Activated CD8-positive, alpha-beta memory T cell treated with anti-CD3 and anti-CD28 coated beads, Interleukin-2, amount 10 ng/mL, durations not matched to agents 7 days and 5 days (primary cell): Measurements from ENCODE around the gene TMEM9. TPM values are rescaled to one million over a fixed set of nuclear protein-coding genes. Genes with fewer than 3 reads are reported as not detected.

Experiments used
- ATAC-seq: fragments of 150-1000 bp; cut with Tn5 transposase; one replicate; pipeline ENCODE4 v1.10.0; 2021; ENCODE audit warnings: moderate library complexity
- CTCF ChIA-PET: fragments of 350-600 bp; sonication (Branson Sonifier 250); formaldehyde crosslinking; loops from one replicate; lab custom pipeline; 2021; ENCODE audit warnings: antibody characterized with exemption; lab: Charles Lee
- DNase-seq: peaks from one replicate; pipeline ENCODE4 v3.0.0-alpha.2; 2020
- H3K27ac Mint-ChIP-seq: one replicate; pipeline ENCODE4 v1.8.0; 2021; ENCODE audit warnings: mild to moderate bottlenecking, mixed read lengths
- H3K27me3 Mint-ChIP-seq: one replicate; pipeline ENCODE4 v1.8.0; 2021; ENCODE audit warnings: mixed read lengths
- H3K36me3 Mint-ChIP-seq: one replicate; pipeline ENCODE4 v1.8.0; 2021; ENCODE audit warnings: mild to moderate bottlenecking, mixed read lengths
- H3K4me1 Mint-ChIP-seq: one replicate; pipeline ENCODE4 v1.8.0; 2021; ENCODE audit warnings: mixed read lengths
- H3K4me3 Mint-ChIP-seq: one replicate; pipeline ENCODE4 v1.8.0; 2021; ENCODE audit warnings: mild to moderate bottlenecking, moderate library complexity, mixed read lengths
- H3K9me3 Mint-ChIP-seq: one replicate; pipeline ENCODE4 v1.8.0; 2022; ENCODE audit warnings: low read depth, mixed read lengths
- total RNA-seq, 2 experiments: library from RNA; stranded (reverse); gene quantifications; one replicate each; pipeline ENCODE4 v1.2.3, GENCODE V29; 2021

The TMEM9 gene
- total RNA-seq, 2 experiments from 2014 or later, result 10.7 to 14.6 TPM

DNA sequence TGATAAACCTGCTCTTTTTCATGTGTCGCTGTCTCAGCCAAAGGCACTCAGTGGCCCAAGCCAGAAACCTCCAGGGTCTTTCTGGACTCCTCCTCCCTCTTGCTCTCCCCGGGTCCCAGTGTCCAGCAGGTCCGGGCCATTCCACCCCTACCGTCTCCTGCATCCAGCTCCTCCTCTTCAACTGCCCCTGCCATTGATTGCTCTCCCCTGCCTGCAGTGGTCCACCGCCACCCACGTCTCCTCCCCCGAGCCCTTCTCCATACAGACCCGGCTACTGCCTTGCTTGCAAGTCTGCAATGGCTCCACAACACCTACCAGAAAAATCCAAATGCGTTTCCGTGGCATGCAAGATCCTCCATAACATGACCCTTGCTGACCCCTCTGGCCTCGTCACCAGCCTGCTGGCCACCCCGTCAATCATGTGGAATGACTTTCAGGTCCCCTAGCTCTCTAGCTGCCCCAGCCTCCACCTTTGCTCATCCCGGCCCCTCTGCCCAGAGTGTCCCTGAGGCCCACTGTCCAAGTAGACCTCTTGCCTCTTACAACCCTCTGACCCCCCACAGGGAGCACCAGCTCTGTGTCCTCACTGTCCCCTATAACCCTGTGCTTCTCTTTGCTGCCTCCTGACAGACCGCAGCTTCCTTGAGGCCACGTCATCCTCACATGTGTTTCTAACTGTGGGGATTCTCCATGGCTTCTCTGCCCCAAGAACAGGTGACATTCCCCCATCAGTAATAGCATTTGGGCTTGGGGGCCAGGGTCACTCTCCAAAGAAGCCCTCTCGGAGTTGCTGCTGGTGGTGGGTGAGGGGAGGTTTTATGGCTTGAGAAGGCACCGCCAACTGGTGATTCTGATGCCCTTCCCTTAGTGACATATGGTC is 57.1 kb downstream of the TMEM9 start:
- Mint-ChIP-seq H3K9me3 (no peaks in the 10 kb centered on the region), H3K4me1 (no peaks in the 10 kb centered on the region), H3K36me3 (no peaks in the 10 kb centered on the region), H3K27ac (no peak overlapping the region), H3K27me3 (peaks cover 20% of the 10 kb centered on the region), H3K4me3 (no peak overlapping the region)
- ATAC-seq (no peak), DNase-seq (no peak)
- CTCF ChIA-PET, result interaction anchor here (1.0 to 1.4 kb wide), 4 partner anchors 11 to 90 kb away, joined by 3 to 4 read pairs (median 4); no protein-coding TSS in a partner anchor

DNA sequence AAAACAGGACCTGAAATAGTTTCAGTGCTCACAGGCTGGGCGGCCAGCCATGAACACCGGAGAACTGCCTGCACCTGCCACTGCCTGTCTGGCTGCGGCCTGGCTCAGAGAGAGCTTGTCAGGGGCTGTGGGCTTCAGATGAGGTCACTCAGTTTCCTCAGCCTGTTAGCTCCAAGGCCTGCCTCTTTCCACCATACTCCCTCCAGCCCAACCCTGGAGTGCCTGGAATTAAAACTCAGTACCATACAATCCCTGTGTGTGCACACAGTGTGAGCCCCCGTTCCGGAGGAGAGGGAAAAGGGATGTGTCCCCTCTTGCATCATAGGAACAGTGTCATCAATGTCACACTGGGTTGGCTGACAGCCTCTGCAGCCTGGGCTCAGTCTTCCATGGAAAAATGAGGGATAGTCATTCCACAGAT is 58.2 kb downstream of the TMEM9 start:
- H3K36me3 Mint-ChIP-seq, result no peaks in the 10 kb centered on the region
- no peak overlapping the region for H3K27ac Mint-ChIP-seq
- no peaks in the 10 kb centered on the region for H3K9me3 Mint-ChIP-seq
- H3K4me3 Mint-ChIP-seq, result no peak overlapping the region
- DNase-seq (no peak), ATAC-seq (no peak)
- peaks cover 24% of the 10 kb centered on the region for H3K27me3 Mint-ChIP-seq
- CTCF ChIA-PET, result interaction anchor here (0.7 to 1.4 kb wide), 3 partner anchors 10 to 53 kb away, joined by 3 to 4 read pairs (median 4); no protein-coding TSS in a partner anchor
- no peaks in the 10 kb centered on the region for H3K4me1 Mint-ChIP-seq

DNA sequence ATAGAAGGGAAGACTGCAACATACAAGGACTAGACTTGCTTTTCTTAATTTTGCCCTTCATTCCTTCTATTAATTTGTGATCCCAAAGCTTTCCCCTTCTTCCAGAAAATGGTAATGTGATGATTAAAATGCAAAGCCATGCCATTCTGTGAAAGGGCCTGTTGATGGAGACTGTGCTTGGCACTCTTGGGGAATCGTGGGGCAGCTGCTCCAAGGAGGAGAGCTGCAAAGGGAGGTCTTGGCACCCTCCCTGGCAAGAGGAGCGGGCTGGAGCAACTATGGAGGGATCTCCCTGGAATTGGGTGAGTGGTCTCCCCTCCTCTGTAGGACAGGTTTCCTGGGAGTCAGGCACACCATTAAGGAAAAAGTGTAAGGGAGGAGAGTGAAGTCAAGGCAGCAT is 58.7 kb downstream of the TMEM9 start:
- H3K9me3 Mint-ChIP-seq, result no peaks in the 10 kb centered on the region
- H3K27ac Mint-ChIP-seq, result no peak overlapping the region
- H3K36me3 Mint-ChIP-seq, result no peaks in the 10 kb centered on the region
- no peaks in the 10 kb centered on the region for H3K4me1 Mint-ChIP-seq
- CTCF ChIA-PET, result interaction anchor here (1.4 kb wide), 1 partner anchor 10 kb away, joined by 4 read pairs; no protein-coding TSS in a partner anchor
- ATAC-seq (no peak), DNase-seq (no peak)
- H3K27me3 Mint-ChIP-seq, result peaks cover 24% of the 10 kb centered on the region
- no peak overlapping the region for H3K4me3 Mint-ChIP-seq

DNA sequence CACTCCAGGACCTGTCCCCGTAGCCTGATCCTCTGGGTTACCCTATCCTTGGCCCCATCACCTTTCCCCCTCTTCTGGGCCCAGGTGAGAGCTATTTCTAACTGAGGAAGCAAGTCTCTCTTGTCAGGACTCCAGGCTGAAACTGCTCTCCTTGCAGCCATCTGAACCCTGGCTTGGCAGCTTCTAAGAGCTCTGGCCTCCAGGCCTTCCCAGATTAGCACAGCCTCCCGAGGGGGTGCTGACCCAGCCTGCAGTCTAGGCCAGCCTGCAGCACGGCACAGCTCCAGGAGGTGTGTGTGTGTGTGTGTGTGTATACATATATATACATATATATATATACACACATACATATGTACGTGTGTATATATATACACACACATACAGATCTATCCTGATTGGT is 59.4 kb downstream of the TMEM9 start:
- ATAC-seq (no peak), DNase-seq (no peak)
- H3K4me1 Mint-ChIP-seq, result no peaks in the 10 kb centered on the region
- H3K9me3 Mint-ChIP-seq, result no peaks in the 10 kb centered on the region
- no peaks in the 10 kb centered on the region for H3K36me3 Mint-ChIP-seq
- no peak overlapping the region for H3K4me3 Mint-ChIP-seq
- no peak overlapping the region for H3K27ac Mint-ChIP-seq
- CTCF ChIA-PET, result interaction anchor here (1.1 kb wide), 1 partner anchor 10 kb away, joined by 3 read pairs; no protein-coding TSS in a partner anchor
- peaks cover 28% of the 10 kb centered on the region for H3K27me3 Mint-ChIP-seq

DNA sequence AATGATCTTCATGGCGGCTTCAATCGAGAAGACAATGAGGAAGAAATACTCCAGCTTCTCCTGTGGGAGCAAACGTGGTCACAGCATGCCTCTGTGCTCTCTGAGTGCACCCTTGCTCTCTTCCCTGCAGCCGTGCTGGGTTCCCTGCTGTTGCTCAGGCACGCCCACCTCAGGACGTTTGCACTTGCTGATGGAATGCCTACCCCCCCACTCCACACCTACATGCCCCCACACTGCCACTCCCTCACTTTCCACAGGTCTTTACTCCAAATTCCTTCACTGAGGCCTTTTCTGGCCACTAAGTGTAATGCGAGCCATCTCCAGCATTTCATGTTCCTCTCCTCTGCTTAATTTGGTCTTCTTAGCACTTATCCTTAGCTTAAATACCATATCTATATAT is 60.3 kb downstream of the TMEM9 start:
- Mint-ChIP-seq H3K4me1 (no peaks in the 10 kb centered on the region), H3K27me3 (peaks cover 34% of the 10 kb centered on the region), H3K27ac (no peak overlapping the region), H3K4me3 (no peak overlapping the region), H3K9me3 (no peaks in the 10 kb centered on the region), H3K36me3 (no peaks in the 10 kb centered on the region)
- no peak for ATAC-seq
- DNase-seq, result no peak
- CTCF ChIA-PET, result interaction anchor here (1.1 kb wide), 1 partner anchor 9 kb away, joined by 3 read pairs; no protein-coding TSS in a partner anchor

DNA sequence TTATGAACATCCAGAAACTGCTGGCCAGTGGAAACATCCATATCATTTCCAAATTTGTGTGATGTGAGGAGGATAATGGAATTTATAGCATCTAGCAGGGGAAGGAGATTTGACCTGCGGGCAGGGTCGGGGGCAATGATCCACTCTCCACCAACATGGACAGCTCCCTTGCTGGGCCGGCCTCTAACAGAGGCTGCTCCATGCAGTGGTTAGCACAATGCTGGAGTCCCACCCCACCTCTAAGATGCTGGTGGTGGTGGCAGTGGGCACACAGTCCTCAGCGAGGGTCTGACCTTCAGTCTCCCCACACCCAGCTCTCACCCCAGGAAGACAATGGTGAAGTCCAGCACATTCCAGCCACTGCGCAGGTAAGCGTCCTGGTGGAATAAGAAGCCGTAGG is 60.7 kb downstream of the TMEM9 start:
- DNase-seq, result no peak
- Mint-ChIP-seq H3K4me3 (no peak overlapping the region), H3K27me3 (peaks cover 34% of the 10 kb centered on the region), H3K9me3 (no peaks in the 10 kb centered on the region), H3K27ac (no peak overlapping the region), H3K36me3 (no peaks in the 10 kb centered on the region), H3K4me1 (no peaks in the 10 kb centered on the region)
- CTCF ChIA-PET, result no interaction called here
- no peak for ATAC-seq

DNA sequence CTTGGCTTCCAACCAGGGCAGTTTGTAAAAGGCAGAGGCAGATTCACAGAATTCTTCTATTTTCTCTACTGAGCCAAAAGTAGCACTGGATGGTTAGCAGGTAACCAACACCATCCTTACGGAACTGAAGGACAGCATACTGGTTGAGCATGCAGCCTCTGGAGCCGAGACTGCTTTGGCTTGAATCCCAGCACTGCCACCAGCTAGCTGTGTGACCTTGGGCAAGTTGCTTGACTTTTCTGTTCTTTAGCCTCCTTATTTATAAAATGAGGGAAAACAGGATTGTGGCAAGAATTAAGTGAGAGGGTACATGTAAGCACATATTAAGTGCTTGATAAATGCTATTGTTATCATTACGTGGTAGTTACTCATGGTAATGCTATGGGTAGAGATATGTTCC is 61.5 kb downstream of the TMEM9 start:
- Mint-ChIP-seq H3K4me3 (no peak overlapping the region), H3K4me1 (no peaks in the 10 kb centered on the region), H3K36me3 (no peaks in the 10 kb centered on the region), H3K9me3 (no peaks in the 10 kb centered on the region), H3K27ac (no peak overlapping the region), H3K27me3 (peaks cover 38% of the 10 kb centered on the region)
- ATAC-seq (no peak), DNase-seq (no peak)
- CTCF ChIA-PET, result no interaction called here

DNA sequence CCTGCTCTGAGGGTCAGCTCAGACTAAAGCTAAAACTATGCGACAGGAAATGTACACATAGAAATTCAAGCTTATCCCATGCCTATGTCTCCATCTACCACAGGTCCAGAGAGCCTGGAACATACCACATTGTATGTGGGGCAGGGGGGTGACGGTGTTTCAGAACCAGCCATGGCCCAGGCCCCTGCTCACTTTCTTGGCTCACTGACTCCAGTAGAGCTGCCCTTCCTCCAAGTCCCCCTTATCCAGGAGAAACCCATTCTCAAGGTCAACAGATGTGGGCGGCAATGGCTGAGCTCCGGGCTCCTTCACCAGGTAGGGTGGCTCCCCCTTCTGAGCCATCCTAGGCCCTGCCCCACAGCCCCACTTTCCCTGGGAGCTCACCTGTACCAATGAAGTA is 63.0 kb downstream of the TMEM9 start:
- DNase-seq (no peak), ATAC-seq (no peak)
- Mint-ChIP-seq H3K4me3 (no peak overlapping the region), H3K4me1 (no peaks in the 10 kb centered on the region), H3K9me3 (no peaks in the 10 kb centered on the region), H3K27me3 (peaks cover 40% of the 10 kb centered on the region), H3K27ac (no peak overlapping the region), H3K36me3 (no peaks in the 10 kb centered on the region)
- CTCF ChIA-PET, result no interaction called here

DNA sequence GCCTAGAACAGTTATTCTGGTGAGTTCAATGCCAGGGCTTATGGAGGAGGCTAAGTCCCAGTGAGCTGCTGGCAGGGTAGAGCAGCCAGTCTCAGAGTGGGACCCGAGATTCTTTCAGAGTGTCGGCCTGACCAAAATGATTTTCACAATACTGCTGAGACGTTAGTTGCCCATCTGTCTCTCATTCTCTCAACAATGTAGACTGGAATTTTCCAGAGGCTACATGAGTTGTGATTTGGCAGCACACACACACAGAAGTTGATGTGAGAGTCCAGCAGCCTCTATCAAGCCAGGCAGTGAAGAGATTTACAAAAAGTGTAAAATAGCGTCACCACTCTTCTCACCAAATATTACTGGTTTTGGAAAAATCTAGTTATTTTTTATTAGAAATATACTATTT is 63.7 kb downstream of the TMEM9 start:
- CTCF ChIA-PET, result no interaction called here

DNA sequence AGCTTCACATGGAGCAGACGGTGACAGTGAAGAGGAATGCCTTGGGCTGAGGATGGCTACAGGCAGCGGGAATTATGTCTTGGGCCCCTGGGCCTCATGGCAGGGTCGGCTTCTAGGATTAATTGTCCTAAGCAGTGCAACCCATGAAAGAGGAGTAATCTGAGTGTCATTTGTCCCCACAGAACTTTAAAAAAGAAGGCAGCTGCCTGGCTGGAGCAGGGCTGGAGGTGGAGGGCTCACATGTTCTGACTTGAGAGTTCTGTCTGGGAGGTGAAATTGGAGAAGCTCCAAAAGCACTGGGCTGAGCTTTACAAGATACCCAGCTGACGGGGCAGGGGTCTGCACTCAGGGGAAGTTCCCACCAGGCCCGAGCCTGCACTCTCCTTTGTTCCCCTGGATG is 64.7 kb downstream of the TMEM9 start:
- Mint-ChIP-seq H3K36me3 (no peaks in the 10 kb centered on the region), H3K27ac (no peak overlapping the region), H3K4me1 (no peaks in the 10 kb centered on the region), H3K9me3 (no peaks in the 10 kb centered on the region), H3K27me3 (peaks cover 41% of the 10 kb centered on the region), H3K4me3 (no peak overlapping the region)
- ATAC-seq (no peak), DNase-seq (no peak)
- CTCF ChIA-PET, result no interaction called here

More for the DNA sequence above, 63.7 kb downstream of the TMEM9 start:
- no peak overlapping the region for H3K4me3 Mint-ChIP-seq
- H3K27ac Mint-ChIP-seq, result no peak overlapping the region
- no peaks in the 10 kb centered on the region for H3K4me1 Mint-ChIP-seq
- DNase-seq, result no peak
- H3K36me3 Mint-ChIP-seq, result no peaks in the 10 kb centered on the region
- ATAC-seq, result no peak
- no peaks in the 10 kb centered on the region for H3K9me3 Mint-ChIP-seq
- H3K27me3 Mint-ChIP-seq, result peaks cover 40% of the 10 kb centered on the region

DNA sequence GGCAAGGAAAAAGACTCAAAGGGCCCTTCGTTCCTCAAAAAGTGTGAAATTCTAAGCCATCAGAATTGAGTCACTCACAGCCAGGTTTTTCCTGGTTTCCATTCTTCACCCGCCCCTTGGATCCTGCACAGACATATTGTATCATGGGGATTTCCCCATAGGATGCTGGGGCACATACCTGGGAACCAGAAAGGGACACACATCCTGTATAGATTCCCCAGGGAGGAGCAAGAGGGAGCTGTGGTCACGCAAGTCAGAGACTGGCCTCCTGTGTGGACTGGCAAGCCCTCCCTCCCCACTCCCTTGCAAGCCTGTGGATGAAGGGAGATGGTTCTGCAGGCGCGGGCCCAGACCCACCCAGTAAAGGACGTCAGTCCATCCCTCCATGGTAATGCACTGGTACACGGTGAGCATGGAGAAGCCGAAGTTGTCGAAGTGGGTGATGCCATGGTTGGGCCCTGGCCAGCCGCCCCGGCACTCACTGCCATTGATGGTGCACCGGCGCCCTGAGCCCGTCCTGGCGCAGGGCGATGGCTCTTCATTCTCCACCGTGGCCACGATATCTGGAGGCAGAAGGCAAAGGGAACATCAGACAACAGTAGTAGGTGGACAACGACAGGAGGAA is 65.3 kb downstream of the TMEM9 start:
- DNase-seq (no peak), ATAC-seq (no peak)
- no peak overlapping the region for H3K4me3 Mint-ChIP-seq
- no peaks in the 10 kb centered on the region for H3K4me1 Mint-ChIP-seq
- H3K27ac Mint-ChIP-seq, result no peak overlapping the region
- CTCF ChIA-PET, result no interaction called here
- H3K9me3 Mint-ChIP-seq, result no peaks in the 10 kb centered on the region
- H3K27me3 Mint-ChIP-seq, result peaks cover 47% of the 10 kb centered on the region
- H3K36me3 Mint-ChIP-seq, result no peaks in the 10 kb centered on the region

DNA sequence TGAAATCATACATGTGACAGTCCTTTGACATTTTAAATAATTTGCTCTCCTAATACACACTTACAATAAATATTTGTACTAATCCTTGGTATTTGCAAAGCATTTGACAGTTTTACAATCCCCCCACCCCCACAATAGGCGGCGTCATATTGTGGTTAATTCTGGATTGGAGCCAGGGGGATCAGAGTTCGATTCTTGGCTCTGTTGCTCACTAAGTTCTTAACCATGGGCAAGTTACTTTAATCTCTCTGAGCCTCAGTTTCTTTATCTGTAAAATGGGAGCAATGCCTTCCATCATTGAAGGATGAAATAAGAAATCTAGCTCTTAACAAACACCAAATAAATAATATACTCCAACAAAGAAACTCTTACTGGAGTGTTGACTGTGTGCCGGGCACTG is 65.9 kb downstream of the TMEM9 start:
- H3K36me3 Mint-ChIP-seq, result no peaks in the 10 kb centered on the region
- DNase-seq (no peak), ATAC-seq (no peak)
- CTCF ChIA-PET, result no interaction called here
- no peak overlapping the region for H3K27ac Mint-ChIP-seq
- no peaks in the 10 kb centered on the region for H3K4me1 Mint-ChIP-seq
- H3K4me3 Mint-ChIP-seq, result no peak overlapping the region
- H3K27me3 Mint-ChIP-seq, result peaks cover 47% of the 10 kb centered on the region
- no peaks in the 10 kb centered on the region for H3K9me3 Mint-ChIP-seq

DNA sequence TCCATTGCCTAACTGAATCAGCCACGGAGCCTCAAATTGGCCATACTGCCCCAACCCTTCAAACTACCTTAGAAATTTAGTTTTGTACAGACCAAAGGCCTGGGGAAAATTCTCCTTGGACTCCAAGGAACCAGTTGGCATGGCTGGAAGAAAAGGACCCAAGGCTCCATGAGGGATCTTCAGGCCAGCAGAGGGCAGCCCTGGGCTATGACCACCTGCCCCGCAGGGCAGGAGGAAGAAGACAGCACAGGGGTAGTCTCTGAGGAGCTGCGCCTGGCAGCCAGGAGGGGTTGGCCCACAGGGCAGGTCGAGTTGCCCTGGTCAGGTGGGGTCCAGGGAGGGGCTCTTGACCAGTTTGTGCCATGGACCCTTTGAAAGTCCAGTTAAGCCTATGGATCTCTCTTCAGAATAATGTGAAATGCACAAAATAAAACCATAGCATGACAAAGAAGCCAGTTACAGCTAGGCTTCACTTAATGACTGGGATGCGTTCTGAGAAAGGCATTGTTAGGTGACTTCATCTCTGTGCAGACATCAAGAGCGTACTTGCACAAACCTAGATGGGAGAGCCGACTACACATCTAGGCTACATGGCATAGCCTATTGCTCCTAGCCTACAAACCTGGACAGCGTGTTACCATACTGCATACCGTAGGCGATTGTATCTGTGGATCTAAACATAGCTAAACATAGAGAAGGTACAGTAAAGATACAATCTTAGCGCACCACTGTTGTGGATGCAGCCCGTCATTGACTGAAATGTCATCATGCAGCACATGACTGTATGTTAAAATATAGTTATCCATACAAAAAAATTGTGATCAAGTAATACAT is 68.2 kb downstream of the TMEM9 start:
- Mint-ChIP-seq H3K4me3 (no peak overlapping the region), H3K27ac (no peak overlapping the region), H3K4me1 (no peaks in the 10 kb centered on the region), H3K9me3 (no peaks in the 10 kb centered on the region), H3K36me3 (no peaks in the 10 kb centered on the region), H3K27me3 (peaks cover 45% of the 10 kb centered on the region)
- ATAC-seq (peak; percentile 57), DNase-seq (peak; percentile 47)
- CTCF ChIA-PET, result interaction anchor here (0.6 to 1.6 kb wide), 4 partner anchors 10 to 67 kb away, joined by 3 to 7 read pairs (median 4); no protein-coding TSS in a partner anchor
